ENCODE data around the gene ATP5PB. TPM values are rescaled to one million over a fixed set of nuclear protein-coding genes. Genes with fewer than 3 reads are reported as not detected.

The ATP5PB gene
- total RNA-seq, 2 experiments from 2014 or later: 396 to 404 TPM

DNA sequence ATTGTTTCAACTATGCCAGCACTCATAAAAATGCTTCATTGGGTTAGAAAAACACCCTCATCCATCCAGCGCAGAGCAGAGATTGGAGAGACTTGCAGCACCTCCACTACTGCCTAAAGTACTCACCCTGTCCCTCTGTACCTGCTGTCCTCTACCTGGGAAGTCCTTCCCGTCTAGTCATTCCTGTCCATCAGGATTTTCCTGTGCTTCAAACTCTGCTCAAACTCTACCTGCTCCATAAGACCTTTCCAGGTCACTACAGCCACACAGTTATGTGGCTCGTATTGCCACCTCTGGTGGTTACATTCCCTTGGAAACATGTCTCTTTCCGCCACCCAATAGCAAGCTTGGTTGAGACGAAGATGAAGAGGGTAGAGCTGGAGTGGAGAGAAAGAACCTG lies 28.9 kb upstream of the ATP5PB start:
- peaks cover 3% of the 10 kb centered on the region for H3K4me1 Mint-ChIP-seq (ENCODE audit: low read depth)
- CTCF ChIA-PET: interaction anchor here (1.0 to 1.1 kb wide), 2 partner anchors 10 to 21 kb away, joined by 3 to 4 read pairs; no protein-coding TSS in a partner anchor
- POLR2A ChIA-PET: no interaction called here
- H3K27me3 Mint-ChIP-seq (ENCODE audit: low read depth): no peaks in the 10 kb centered on the region
- DNase-seq (no peak), ATAC-seq (no peak)
- H3K9me3 Mint-ChIP-seq (ENCODE audit: insufficient read depth): no peaks in the 10 kb centered on the region
- H3K4me3 Mint-ChIP-seq: no peak overlapping the region
- no peaks in the 10 kb centered on the region for H3K36me3 Mint-ChIP-seq (ENCODE audit: low read depth)
- H3K27ac Mint-ChIP-seq: no peak overlapping the region

- ATAC-seq: no peak
- H3K27me3 Mint-ChIP-seq (ENCODE audit: low read depth): peaks cover 4% of the 10 kb centered on the region
- no peak overlapping the region for H3K4me3 Mint-ChIP-seq
- CTCF ChIA-PET: interaction anchor here (0.7 to 1.2 kb wide), 2 partner anchors 15 to 347 kb away, joined by 3 to 4 read pairs; no protein-coding TSS in a partner anchor
- H3K27ac Mint-ChIP-seq: no peak overlapping the region
- POLR2A ChIA-PET: no interaction called here
- H3K4me1 Mint-ChIP-seq (ENCODE audit: low read depth): peaks cover 1% of the 10 kb centered on the region
- DNase-seq: no peak
- no peaks in the 10 kb centered on the region for H3K9me3 Mint-ChIP-seq (ENCODE audit: insufficient read depth)
- H3K36me3 Mint-ChIP-seq (ENCODE audit: low read depth): no peaks in the 10 kb centered on the region
Observed at GRCh38 chr1:111422546-111423391, 26.5 kb upstream of the ATP5PB start.

GRCh38 chr1:111424281-111424680 lies 25.0 kb upstream of the ATP5PB start:
- Mint-ChIP-seq H3K9me3 (ENCODE audit: insufficient read depth) (no peaks in the 10 kb centered on the region), H3K36me3 (ENCODE audit: low read depth) (no peaks in the 10 kb centered on the region), H3K27me3 (ENCODE audit: low read depth) (peaks cover 4% of the 10 kb centered on the region), H3K27ac (no peak overlapping the region), H3K4me3 (no peak overlapping the region), H3K4me1 (ENCODE audit: low read depth) (peaks cover 4% of the 10 kb centered on the region)
- CTCF ChIA-PET: interaction anchor here (1.2 kb wide), 1 partner anchor 15 kb away, joined by 4 read pairs; no protein-coding TSS in a partner anchor
- no peak for DNase-seq
- ATAC-seq: no peak
- POLR2A ChIA-PET: interaction anchor here (0.6 kb wide), 1 partner anchor 217 kb away, joined by 3 read pairs; no protein-coding TSS in a partner anchor

GRCh38 chr1:111436726-111437125 lies 12.5 kb upstream of the ATP5PB start:
- CTCF ChIA-PET: interaction anchor here (2.2 to 3.0 kb wide), 2 partner anchors 214 to 333 kb away, joined by 5 to 12 read pairs; no protein-coding TSS in a partner anchor

DNA sequence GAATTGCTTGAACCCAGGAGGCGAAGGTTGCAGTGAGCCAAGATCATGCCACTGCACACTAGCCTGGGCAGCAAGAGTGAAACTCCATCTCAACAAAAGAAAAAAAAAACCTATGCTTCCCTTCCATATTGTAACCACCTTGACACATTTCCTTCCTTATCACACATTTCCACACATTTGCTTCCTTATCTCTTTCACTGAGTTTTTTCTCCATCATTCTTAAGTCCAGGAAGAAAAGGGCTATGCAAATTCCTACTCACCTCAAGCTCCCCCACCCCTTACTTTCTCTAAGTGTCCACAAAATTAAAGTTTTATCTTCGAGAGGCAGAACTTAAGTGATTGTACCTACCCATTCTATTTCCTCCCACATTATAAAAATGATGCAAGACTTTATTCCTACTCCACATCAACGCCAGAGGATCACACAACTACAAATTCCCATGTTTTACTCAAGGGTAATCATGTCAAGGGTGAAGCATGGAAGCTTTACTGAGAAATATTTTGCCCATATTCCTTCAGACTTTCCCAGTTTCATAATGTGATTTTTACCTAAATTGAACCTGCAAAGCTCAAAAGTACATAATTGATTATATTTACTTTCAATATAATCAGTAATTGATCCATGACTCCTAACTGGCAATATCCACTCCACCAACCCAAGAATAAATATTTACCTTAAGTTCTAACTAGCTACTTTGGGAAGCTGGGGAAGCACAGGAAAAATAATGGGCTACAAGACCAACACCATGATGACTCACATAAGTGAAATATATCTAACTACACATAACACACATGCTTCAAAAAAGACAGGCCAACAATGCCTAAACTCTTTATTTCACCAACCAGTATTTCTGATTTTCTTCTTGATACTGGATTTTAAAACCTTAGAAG lies 9.6 kb upstream of the ATP5PB start:
- POLR2A ChIA-PET: no interaction called here
- H3K4me3 Mint-ChIP-seq: no peak overlapping the region
- no peaks in the 10 kb centered on the region for H3K9me3 Mint-ChIP-seq (ENCODE audit: insufficient read depth)
- H3K4me1 Mint-ChIP-seq (ENCODE audit: low read depth): peaks cover 31% of the 10 kb centered on the region
- H3K27ac Mint-ChIP-seq: peak overlapping the region; percentile 20
- ATAC-seq (no peak), DNase-seq (no peak)
- H3K36me3 Mint-ChIP-seq (ENCODE audit: low read depth): peaks cover 65% of the 10 kb centered on the region
- CTCF ChIA-PET: interaction anchor here (1.0 to 3.4 kb wide), 12 partner anchors 8 to 328 kb away, joined by 3 to 16 read pairs (median 4); partner anchors contain the start of gene OVGP1
- H3K27me3 Mint-ChIP-seq (ENCODE audit: low read depth): no peaks in the 10 kb centered on the region

More at GRCh38 chr1:111436726-111437125, 12.5 kb upstream of the ATP5PB start:
- POLR2A ChIA-PET: interaction anchor here (1.3 kb wide), 1 partner anchor 11 kb away, joined by 3 read pairs; no protein-coding TSS in a partner anchor
- ATAC-seq (no peak), DNase-seq (no peak)
- Mint-ChIP-seq H3K27me3 (ENCODE audit: low read depth) (no peaks in the 10 kb centered on the region), H3K4me1 (ENCODE audit: low read depth) (peaks cover 8% of the 10 kb centered on the region), H3K36me3 (ENCODE audit: low read depth) (peaks cover 38% of the 10 kb centered on the region), H3K4me3 (no peak overlapping the region), H3K9me3 (ENCODE audit: insufficient read depth) (no peaks in the 10 kb centered on the region), H3K27ac (no peak overlapping the region)

GRCh38 chr1:111441573-111442192 lies 7.6 kb upstream of the ATP5PB start:
- Mint-ChIP-seq H3K4me1 (ENCODE audit: low read depth) (peaks cover 48% of the 10 kb centered on the region), H3K4me3 (no peak overlapping the region), H3K27me3 (ENCODE audit: low read depth) (no peaks in the 10 kb centered on the region), H3K36me3 (ENCODE audit: low read depth) (peaks cover 82% of the 10 kb centered on the region), H3K9me3 (ENCODE audit: insufficient read depth) (no peaks in the 10 kb centered on the region), H3K27ac (peak overlapping the region; percentile 56)
- peak; percentile 80 for ATAC-seq
- POLR2A ChIA-PET: interaction anchor here (1.4 kb wide), 1 partner anchor 242 kb away, joined by 3 read pairs; no protein-coding TSS in a partner anchor
- peak; percentile 78 for DNase-seq
- CTCF ChIA-PET: interaction anchor here (0.6 to 3.4 kb wide), 16 partner anchors 8 to 328 kb away, joined by 3 to 16 read pairs (median 5); partner anchors contain the start of gene OVGP1

GRCh38 chr1:111442457-111442856 lies 6.8 kb upstream of the ATP5PB start:
- H3K4me1 Mint-ChIP-seq (ENCODE audit: low read depth): peaks cover 56% of the 10 kb centered on the region
- ATAC-seq: no peak
- H3K27me3 Mint-ChIP-seq (ENCODE audit: low read depth): no peaks in the 10 kb centered on the region
- no peaks in the 10 kb centered on the region for H3K9me3 Mint-ChIP-seq (ENCODE audit: insufficient read depth)
- POLR2A ChIA-PET: interaction anchor here (1.0 kb wide), 1 partner anchor 65 kb away, joined by 3 read pairs; no protein-coding TSS in a partner anchor
- CTCF ChIA-PET: interaction anchor here (0.7 to 3.4 kb wide), 14 partner anchors 9 to 313 kb away, joined by 3 to 16 read pairs (median 4); no protein-coding TSS in a partner anchor
- peak overlapping the region; percentile 56 for H3K27ac Mint-ChIP-seq
- H3K36me3 Mint-ChIP-seq (ENCODE audit: low read depth): peaks cover 84% of the 10 kb centered on the region
- DNase-seq: no peak
- no peak overlapping the region for H3K4me3 Mint-ChIP-seq

- Mint-ChIP-seq H3K9me3 (ENCODE audit: insufficient read depth) (no peaks in the 10 kb centered on the region), H3K4me1 (ENCODE audit: low read depth) (peaks cover 65% of the 10 kb centered on the region), H3K4me3 (no peak overlapping the region), H3K27me3 (ENCODE audit: low read depth) (no peaks in the 10 kb centered on the region), H3K36me3 (ENCODE audit: low read depth) (peaks cover 80% of the 10 kb centered on the region), H3K27ac (peak overlapping the region; percentile 5)
- CTCF ChIA-PET: interaction anchor here (0.7 to 2.3 kb wide), 4 partner anchors 9 to 413 kb away, joined by 3 to 6 read pairs (median 3); no protein-coding TSS in a partner anchor
- POLR2A ChIA-PET: no interaction called here
- no peak for DNase-seq
- no peak for ATAC-seq
Observed at GRCh38 chr1:111444031-111444430, 5.2 kb upstream of the ATP5PB start.

DNA sequence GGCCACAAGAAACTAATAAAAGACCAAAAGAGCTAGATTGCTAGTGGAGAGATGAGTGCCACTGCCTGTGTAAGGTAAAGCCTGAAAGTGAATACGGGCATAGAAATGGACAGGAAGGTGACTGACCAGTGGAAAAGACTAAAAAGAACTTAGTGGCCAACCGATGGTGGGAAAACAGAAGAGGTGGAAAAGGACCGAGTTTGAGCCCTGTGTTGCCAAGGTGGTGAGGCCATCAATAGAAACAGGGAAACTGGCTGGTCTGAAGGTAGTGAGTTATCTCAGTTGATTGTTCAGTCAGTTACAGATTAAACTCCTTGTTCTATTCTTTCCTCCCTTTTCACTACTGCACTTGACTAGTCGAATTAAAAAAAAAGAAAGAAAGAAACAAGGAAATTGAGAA lies 2.7 kb upstream of the ATP5PB start:
- CTCF ChIA-PET: interaction anchor here (1.1 to 5.2 kb wide), 3 partner anchors 29 to 61 kb away, joined by 3 to 34 read pairs (median 3); no protein-coding TSS in a partner anchor
- H3K9me3 Mint-ChIP-seq (ENCODE audit: insufficient read depth): no peaks in the 10 kb centered on the region
- POLR2A ChIA-PET: no interaction called here

DNA sequence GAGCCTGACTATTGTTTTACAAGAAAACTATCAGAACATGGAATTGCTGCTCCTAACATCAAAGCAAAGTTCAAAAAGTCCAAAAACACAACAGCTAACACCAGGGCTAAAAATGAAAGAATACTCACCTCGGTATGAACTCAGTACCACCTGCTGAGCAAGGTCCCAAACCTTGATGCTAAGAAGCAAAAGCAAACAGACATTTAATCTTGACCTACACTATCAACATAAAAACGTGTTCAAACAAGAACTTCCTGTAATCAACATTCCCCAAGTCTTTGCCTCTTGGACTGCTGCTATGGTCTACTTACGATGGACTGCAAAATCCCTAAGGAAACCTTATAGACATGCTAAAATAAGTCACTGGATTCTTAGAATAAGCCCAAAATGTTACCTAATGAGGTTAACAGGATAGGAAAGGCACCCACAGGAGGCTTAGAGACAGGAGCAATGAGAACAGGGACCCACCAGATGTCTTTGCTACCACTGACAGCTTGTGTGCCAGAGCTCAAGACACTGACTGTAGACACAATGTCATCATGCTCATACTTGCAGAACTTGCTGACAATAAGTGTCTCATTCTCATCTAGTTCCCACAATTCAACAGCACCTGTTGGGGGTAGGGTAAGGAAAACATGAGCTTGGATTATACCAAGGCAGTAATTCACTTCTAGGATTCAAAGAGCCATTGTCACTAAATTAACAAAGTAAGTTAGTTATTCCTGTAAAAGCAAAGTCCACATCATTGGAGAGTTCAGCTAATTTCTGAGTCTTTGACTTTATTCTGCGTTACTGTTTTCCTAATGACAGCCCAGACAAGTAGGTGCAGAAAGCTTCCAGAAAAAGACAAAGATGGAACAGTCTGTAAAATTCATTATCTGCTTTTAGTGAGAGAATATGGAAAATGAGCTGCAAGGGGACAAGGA lies 2.0 kb upstream of the ATP5PB start:
- ATAC-seq: no peak
- no peaks in the 10 kb centered on the region for H3K9me3 Mint-ChIP-seq (ENCODE audit: insufficient read depth)
- POLR2A ChIA-PET: interaction anchor here (0.6 to 2.3 kb wide), 10 partner anchors 9 to 308 kb away, joined by 3 to 11 read pairs (median 4); partner anchors contain the start of gene DDX20

More for the DNA sequence above, 2.7 kb upstream of the ATP5PB start:
- H3K4me3 Mint-ChIP-seq: peak overlapping the region; percentile 100
- H3K27me3 Mint-ChIP-seq (ENCODE audit: low read depth): no peaks in the 10 kb centered on the region
- H3K27ac Mint-ChIP-seq: no peak overlapping the region
- H3K4me1 Mint-ChIP-seq (ENCODE audit: low read depth): peaks cover 74% of the 10 kb centered on the region
- ATAC-seq (no peak), DNase-seq (no peak)
- peaks cover 87% of the 10 kb centered on the region for H3K36me3 Mint-ChIP-seq (ENCODE audit: low read depth)

More for the DNA sequence above, 2.0 kb upstream of the ATP5PB start:
- H3K27ac Mint-ChIP-seq: peak overlapping the region; percentile 2
- no peaks in the 10 kb centered on the region for H3K27me3 Mint-ChIP-seq (ENCODE audit: low read depth)
- H3K4me1 Mint-ChIP-seq (ENCODE audit: low read depth): peaks cover 74% of the 10 kb centered on the region
- H3K4me3 Mint-ChIP-seq: peak overlapping the region; percentile 100
- no peak for DNase-seq
- CTCF ChIA-PET: interaction anchor here (0.9 to 5.2 kb wide), 10 partner anchors 9 to 320 kb away, joined by 3 to 34 read pairs (median 5); no protein-coding TSS in a partner anchor
- peaks cover 84% of the 10 kb centered on the region for H3K36me3 Mint-ChIP-seq (ENCODE audit: low read depth)
